GM13977 (cell line): ENCODE data around the gene KCNIP4.

Experiments
- DNase-seq: peaks from one replicate; pipeline ENCODE4 v3.0.0; 2012; ENCODE audit warnings: low spot score
- in situ Hi-C: fragments of 300-500 bp; cut with MboI; formaldehyde crosslinking; loops from one replicate; pipeline ENCODE4 v1.12.0; 2022; ENCODE audit warnings: low sequenced_read_pairs, low pct_unique_long_range_greater_than_20kb, mixed read lengths, inconsistent platforms; ENCODE audit not compliant: unreplicated experiment
- TF ChIP-seq, protein P1 (sequence below): IDR thresholded peaks from 2 replicates; pipeline ENCODE4 v1.5.1; 2012; ENCODE audit warnings: mild to moderate bottlenecking, control low read depth; ENCODE audit not compliant: insufficient read depth; ENCODE audit errors: extremely low read depth, missing control alignments

The KCNIP4 gene

DNA sequence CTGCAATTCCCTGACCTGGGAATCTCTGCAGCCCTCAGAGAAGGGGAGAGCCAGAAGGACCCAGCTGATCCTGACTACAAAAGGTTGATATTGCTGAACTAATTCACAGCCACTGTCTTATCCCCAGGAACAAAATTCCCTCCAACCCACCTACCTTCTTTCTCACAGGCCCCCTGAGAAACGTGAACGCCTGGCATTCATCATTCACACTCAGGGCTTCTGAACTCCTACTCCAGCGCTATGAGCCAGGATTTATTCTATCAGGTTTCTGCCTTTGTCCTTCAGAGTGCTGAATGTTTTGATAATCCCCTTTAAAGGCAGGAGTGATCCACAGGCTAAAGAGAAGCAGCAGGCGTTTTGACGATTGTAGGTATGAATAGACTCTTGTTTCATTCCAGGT is 76.5 kb downstream of the KCNIP4 start:
- TF ChIP-seq, protein P1, sequence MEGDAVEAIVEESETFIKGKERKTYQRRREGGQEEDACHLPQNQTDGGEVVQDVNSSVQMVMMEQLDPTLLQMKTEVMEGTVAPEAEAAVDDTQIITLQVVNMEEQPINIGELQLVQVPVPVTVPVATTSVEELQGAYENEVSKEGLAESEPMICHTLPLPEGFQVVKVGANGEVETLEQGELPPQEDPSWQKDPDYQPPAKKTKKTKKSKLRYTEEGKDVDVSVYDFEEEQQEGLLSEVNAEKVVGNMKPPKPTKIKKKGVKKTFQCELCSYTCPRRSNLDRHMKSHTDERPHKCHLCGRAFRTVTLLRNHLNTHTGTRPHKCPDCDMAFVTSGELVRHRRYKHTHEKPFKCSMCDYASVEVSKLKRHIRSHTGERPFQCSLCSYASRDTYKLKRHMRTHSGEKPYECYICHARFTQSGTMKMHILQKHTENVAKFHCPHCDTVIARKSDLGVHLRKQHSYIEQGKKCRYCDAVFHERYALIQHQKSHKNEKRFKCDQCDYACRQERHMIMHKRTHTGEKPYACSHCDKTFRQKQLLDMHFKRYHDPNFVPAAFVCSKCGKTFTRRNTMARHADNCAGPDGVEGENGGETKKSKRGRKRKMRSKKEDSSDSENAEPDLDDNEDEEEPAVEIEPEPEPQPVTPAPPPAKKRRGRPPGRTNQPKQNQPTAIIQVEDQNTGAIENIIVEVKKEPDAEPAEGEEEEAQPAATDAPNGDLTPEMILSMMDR, result no peak
- in situ Hi-C loops, result no loop called here

GRCh38 chr4:21869978-21870745 is 78.4 kb downstream of the KCNIP4 start:
- in situ Hi-C loops, result no loop called here
- TF ChIP-seq, protein P1, result no peak
- no peak for DNase-seq

More for the DNA sequence above, 76.5 kb downstream of the KCNIP4 start:
- no peak for DNase-seq

- in situ Hi-C loops, result no loop called here
- no peak for DNase-seq
- TF ChIP-seq, protein P1, result no peak
Observed at GRCh38 chr4:21864686-21865085, 83.9 kb downstream of the KCNIP4 start.

DNA sequence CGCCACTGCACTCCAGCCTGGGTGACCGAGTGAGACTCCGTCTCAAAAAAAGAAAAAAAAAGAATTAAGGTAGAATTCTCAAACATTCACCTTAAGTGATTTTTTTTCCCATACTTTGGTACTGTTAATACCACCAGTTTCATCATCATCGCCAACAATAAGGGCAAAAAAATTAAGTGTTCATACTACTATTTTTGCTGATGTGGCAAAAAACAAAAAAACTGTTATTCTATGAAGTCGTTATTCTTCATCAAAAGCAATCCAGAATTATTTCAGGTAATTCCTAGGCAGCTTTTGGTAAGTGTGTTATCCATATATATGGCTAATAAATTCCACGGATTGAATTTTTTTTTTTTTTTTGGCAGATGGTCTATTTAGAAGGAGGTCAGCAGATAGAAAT is 85.7 kb downstream of the KCNIP4 start:
- DNase-seq, result no peak
- in situ Hi-C loops, result no loop called here
- TF ChIP-seq, protein P1, result no peak

DNA sequence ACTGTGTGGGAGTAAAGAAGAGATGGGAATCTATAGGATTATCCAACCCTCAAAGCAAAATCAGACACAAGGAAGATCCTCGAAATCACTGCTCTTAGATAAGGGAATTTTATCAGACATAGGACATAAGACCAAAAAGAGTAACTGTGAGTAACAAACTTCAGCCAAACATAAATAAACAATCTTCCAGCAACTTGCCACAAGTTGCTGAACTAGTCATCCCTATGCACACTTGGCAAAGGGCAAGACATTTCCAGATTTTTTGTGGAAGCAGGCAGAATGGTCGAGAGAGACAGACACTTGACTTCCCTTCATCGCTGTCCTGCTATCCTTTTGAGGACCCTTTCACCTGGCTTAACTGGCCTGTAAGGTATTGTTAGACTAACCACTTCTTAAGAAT is 89.6 kb downstream of the KCNIP4 start:
- no peak for DNase-seq
- TF ChIP-seq, protein P1, result no peak
- in situ Hi-C loops, result no loop called here

DNA sequence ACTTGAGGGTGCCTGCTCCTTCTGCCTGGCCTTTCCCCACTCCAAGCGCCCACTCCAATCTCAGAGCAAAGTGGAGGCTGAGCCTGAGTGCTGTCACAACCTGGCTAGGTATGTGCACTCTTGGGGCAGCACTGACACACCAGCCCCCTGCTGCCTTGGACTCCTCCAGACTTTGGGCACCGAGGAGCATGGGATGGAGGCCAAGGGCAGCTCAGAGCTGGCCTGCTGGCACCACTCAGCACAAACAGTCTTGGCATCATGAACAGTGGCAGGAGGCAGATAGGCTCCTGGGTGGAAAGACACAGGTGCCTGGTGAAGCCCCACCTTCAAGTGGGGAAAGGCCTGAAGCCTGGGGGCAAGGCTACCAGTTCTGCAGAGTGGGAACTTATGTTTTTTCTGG is 91.8 kb downstream of the KCNIP4 start:
- in situ Hi-C loops, result no loop called here
- TF ChIP-seq, protein P1, result no peak
- no peak for DNase-seq
